Measurements from ENCODE around the gene ACKR4.

DNA sequence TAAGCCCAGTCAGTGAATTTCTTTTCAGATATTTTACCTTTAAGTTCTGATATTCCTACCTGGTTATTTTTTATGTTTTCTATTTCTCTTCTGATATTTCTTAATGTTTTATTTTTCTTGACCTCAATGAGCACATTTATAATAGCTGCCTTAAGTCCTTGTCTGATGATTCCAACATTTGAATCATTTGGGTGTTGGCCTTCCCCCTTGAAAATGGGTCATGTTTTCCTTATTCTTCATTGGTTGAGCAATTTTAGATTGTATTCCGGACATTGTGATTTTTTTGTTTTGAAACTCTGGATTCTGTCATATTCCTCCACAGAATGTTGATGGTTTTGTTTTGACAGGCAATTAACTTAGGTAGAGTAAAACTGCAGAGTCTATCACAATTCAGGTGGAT is 9.7 kb upstream of the ACKR4 start:
- TF ChIP-seq, protein P1, sequence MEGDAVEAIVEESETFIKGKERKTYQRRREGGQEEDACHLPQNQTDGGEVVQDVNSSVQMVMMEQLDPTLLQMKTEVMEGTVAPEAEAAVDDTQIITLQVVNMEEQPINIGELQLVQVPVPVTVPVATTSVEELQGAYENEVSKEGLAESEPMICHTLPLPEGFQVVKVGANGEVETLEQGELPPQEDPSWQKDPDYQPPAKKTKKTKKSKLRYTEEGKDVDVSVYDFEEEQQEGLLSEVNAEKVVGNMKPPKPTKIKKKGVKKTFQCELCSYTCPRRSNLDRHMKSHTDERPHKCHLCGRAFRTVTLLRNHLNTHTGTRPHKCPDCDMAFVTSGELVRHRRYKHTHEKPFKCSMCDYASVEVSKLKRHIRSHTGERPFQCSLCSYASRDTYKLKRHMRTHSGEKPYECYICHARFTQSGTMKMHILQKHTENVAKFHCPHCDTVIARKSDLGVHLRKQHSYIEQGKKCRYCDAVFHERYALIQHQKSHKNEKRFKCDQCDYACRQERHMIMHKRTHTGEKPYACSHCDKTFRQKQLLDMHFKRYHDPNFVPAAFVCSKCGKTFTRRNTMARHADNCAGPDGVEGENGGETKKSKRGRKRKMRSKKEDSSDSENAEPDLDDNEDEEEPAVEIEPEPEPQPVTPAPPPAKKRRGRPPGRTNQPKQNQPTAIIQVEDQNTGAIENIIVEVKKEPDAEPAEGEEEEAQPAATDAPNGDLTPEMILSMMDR (IDR thresholded peaks at IDR 0.05 in 8 of 11, conservative IDR thresholded peaks at IDR 0.05 in 3 of 11) = no peak
- TF ChIP-seq POLR2AphosphoS5 (IDR thresholded peaks at IDR 0.05) (no peak), POLR2A (IDR thresholded peaks at IDR 0.05) (no peak)
